Liver (tissue), 3 donors: ENCODE data around the gene PPIE.

Source experiments
- RAD21 ChIP-seq, 2 donors: IDR thresholded peaks; 2 replicates each; pipeline ENCODE4 v1.6.1; 2016; ENCODE audit warnings: antibody characterized with exemption in 2 of 2, mild to moderate bottlenecking in 2 of 2
- TAF1 ChIP-seq: conservative IDR thresholded peaks from 2 replicates; pipeline ENCODE4 v1.6.1; 2016; ENCODE audit warnings: antibody characterized with exemption, mild to moderate bottlenecking
- YY1 ChIP-seq: IDR thresholded peaks from 2 replicates; pipeline ENCODE4 v1.6.1; 2016; ENCODE audit warnings: antibody characterized with exemption, mild to moderate bottlenecking
- TF ChIP-seq, protein P1 (sequence below): fragments of 150-350 bp; IDR thresholded peaks from 2 replicates; pipeline ENCODE4 v1.5.1; 2017; ENCODE audit warnings: improper control_type of control experiment, low read depth, low read length; ENCODE audit not compliant: missing input control
- donor health status: healthy.
- donor health status: healthy.

- TF ChIP-seq TAF1 (no peak), RAD21 (IDR thresholded peaks at IDR 0.05) (no peak), YY1 (no peak)
- TF ChIP-seq, protein P1, sequence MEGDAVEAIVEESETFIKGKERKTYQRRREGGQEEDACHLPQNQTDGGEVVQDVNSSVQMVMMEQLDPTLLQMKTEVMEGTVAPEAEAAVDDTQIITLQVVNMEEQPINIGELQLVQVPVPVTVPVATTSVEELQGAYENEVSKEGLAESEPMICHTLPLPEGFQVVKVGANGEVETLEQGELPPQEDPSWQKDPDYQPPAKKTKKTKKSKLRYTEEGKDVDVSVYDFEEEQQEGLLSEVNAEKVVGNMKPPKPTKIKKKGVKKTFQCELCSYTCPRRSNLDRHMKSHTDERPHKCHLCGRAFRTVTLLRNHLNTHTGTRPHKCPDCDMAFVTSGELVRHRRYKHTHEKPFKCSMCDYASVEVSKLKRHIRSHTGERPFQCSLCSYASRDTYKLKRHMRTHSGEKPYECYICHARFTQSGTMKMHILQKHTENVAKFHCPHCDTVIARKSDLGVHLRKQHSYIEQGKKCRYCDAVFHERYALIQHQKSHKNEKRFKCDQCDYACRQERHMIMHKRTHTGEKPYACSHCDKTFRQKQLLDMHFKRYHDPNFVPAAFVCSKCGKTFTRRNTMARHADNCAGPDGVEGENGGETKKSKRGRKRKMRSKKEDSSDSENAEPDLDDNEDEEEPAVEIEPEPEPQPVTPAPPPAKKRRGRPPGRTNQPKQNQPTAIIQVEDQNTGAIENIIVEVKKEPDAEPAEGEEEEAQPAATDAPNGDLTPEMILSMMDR, result no peak
These were observed 12.1 kb upstream of the PPIE start for GRCh38 chr1:39726600-39726999.
